ENCODE measurements around the gene OR52B6.

DNA sequence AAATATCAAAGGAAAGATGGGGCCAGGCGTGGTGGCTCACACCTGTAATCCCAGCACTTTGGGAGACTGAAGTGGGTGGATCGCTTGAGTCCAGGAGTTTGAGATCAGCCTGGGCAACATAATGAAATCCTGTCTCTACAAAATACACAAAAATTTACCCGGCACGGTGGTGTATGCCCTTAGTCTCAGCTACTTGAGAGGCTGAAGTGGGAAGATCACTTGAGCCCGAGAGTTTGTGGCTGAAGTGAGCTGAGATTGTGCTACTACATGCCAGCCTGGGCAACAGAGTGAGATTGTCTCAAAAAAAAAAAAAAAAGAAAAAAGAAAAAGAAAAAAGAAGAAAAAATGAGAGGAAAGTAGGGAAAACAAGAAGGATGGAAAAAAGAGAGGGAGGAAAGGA lies 11.9 kb downstream of the OR52B6 start:
- TF ChIP-seq, protein P1, sequence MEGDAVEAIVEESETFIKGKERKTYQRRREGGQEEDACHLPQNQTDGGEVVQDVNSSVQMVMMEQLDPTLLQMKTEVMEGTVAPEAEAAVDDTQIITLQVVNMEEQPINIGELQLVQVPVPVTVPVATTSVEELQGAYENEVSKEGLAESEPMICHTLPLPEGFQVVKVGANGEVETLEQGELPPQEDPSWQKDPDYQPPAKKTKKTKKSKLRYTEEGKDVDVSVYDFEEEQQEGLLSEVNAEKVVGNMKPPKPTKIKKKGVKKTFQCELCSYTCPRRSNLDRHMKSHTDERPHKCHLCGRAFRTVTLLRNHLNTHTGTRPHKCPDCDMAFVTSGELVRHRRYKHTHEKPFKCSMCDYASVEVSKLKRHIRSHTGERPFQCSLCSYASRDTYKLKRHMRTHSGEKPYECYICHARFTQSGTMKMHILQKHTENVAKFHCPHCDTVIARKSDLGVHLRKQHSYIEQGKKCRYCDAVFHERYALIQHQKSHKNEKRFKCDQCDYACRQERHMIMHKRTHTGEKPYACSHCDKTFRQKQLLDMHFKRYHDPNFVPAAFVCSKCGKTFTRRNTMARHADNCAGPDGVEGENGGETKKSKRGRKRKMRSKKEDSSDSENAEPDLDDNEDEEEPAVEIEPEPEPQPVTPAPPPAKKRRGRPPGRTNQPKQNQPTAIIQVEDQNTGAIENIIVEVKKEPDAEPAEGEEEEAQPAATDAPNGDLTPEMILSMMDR (IDR thresholded peaks at IDR 0.05): no peak
- TF ChIP-seq POLR2A (IDR thresholded peaks at IDR 0.05) (no peak), POLR2AphosphoS5 (IDR thresholded peaks at IDR 0.05; ENCODE audit: insufficient read depth in 1 of 2, low read depth in 1 of 2) (no peak)

All from vagina (tissue), 2 donors.